Activated naive CD8-positive, alpha-beta T cell (primary cell): Measurements from ENCODE around the gene UQCR11.

Experiments used
- H3K27ac Mint-ChIP-seq: one replicate; pipeline ENCODE4 v1.8.0; 2021; ENCODE audit warnings: mixed read lengths
- H3K27me3 Mint-ChIP-seq: one replicate; pipeline ENCODE4 v1.8.0; 2021; ENCODE audit warnings: mixed read lengths
- H3K36me3 Mint-ChIP-seq: one replicate; pipeline ENCODE4 v1.8.0; 2021; ENCODE audit warnings: mixed read lengths
- H3K4me1 Mint-ChIP-seq: one replicate; pipeline ENCODE4 v1.8.0; 2021; ENCODE audit warnings: low read depth, mixed read lengths
- H3K4me3 Mint-ChIP-seq: one replicate; pipeline ENCODE4 v1.8.0; 2021; ENCODE audit warnings: mild to moderate bottlenecking, mixed read lengths
- H3K9me3 Mint-ChIP-seq: one replicate; pipeline ENCODE4 v1.8.0; 2021; ENCODE audit warnings: low read depth, mixed read lengths

UQCR11 gene

DNA sequence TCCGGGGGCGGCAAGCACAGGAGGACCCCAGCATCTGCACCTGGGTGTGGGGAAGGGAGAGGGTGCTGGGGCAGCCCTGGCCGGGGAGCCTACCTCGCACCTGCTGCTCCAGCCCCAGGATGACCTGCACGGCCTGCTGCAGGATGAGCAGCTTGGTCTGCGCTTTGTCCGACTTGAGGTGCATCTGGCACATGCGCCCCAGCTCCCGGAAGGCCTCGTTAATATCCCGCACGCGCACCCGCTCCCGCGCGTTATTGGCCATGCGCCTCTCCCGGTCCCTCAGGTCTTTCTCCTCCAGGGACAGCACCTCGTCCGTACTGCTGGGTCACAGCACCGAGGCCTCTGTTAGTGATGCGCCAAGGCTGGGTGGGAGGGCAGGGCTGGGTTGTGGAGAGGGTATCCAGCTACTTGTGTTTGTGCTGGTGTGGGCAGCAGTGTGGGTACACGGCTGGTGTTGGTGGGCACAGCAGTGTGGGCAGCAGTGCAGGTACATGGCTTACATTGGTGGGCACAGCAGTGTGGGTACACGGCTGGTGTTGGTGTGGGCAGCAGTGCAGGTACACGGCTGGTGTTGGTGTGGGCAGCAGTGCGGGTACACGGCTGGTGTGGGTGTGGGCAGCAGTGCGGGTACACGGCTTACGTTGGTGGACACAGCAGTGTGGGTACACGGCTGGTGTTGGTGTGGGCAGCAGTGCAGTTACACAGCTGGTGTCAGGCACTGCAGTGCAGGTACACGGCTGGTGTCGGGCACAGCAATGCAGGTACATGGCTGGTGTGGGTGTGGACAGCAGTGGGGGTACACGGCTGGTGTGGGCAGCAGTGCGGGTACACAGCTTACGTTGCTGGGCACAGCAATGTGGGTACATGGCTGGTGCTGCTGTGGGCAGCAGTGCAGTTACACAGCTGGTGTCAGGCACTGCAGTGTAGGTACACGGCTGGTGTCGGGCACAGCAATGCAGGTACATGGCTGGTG lies 7.1 kb upstream of the UQCR11 start:
- Mint-ChIP-seq H3K27me3 (no peaks in the 10 kb centered on the region), H3K9me3 (no peaks in the 10 kb centered on the region), H3K36me3 (peaks cover 3% of the 10 kb centered on the region), H3K4me3 (no peak overlapping the region), H3K4me1 (peaks cover 40% of the 10 kb centered on the region), H3K27ac (no peak overlapping the region)

DNA sequence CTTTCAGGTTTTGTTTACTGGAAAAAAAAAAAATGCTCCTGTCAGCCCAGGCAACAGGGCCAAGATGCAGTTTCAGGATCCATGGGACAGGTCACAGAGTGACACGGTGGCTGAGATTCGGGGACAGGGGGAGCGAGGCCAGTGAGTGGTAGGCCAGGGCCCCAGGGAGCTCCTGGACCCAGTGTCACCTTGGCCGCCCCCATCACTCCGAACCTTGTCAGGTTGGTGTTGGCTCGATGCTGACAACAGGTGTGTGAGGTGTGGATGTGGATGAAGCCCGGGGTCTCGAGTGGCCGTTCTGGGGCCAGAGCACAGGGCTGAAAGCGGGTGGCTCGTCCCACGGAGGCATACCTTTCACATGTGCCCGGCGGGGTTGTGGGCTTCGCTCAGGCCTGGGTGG lies 6.1 kb upstream of the UQCR11 start:
- H3K27ac Mint-ChIP-seq = no peak overlapping the region
- peaks cover 31% of the 10 kb centered on the region for H3K4me1 Mint-ChIP-seq
- H3K27me3 Mint-ChIP-seq = no peaks in the 10 kb centered on the region
- peaks cover 3% of the 10 kb centered on the region for H3K36me3 Mint-ChIP-seq
- no peaks in the 10 kb centered on the region for H3K9me3 Mint-ChIP-seq
- no peak overlapping the region for H3K4me3 Mint-ChIP-seq

DNA sequence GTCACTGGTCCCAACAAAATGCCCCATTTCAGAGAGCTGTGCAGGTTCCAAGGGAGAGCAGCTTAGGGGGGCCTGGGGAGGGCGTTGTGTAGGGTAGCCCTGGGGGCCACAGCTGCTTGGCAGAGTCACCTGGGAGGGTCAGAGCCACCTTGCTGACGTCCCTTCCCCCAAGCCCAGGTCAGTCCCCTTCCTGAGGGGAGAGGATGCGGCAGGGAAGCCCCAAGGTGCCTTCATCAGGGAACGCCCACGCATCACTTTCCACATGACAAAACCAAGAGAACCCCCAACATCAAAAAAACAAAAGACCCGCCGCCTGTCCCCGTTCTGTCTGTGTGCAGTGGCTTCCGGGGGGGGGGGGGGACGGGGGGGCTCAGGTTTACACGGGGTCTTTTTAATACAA lies 5.3 kb upstream of the UQCR11 start:
- H3K27ac Mint-ChIP-seq = no peak overlapping the region

DNA sequence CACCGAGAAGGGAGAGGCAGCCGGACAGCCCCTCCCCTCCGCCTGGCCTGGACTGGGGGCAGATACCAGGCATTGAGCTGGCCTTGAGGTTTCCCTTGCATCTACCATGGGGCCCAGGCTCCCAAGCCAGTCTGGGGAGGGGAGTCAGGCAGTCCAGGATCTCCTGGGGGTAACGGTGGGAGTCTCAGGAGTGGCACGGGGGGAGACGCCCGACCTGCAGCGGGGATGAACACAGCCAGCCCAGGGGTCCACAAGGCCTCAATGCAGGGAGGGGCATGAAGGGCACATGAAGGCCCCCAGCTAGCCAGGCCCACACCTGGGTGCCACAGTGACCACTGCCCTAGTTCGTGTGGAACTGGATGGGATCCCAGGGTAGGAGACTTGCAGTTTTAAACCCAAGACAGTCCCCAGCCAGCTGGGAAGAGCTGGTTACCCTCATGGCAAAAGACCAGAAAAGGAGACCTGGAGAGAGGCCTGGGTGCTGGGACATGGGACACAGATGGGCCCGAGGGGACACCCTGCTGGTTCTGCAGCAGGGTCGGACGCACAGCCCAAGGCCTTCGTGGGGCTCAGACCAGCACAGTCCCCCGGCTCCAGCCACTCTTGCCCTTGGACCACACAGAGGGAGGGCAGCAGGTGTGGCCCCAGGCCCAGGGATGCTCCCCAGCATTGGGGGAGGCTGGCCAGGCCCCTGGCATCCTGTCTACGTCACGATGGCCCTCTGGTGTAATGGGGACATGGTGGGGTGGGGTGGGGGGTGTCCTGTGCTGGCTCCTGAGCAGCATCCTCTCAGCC lies 4.6 kb upstream of the UQCR11 start:
- H3K4me1 Mint-ChIP-seq = peaks cover 36% of the 10 kb centered on the region

More for the DNA sequence above, 5.3 kb upstream of the UQCR11 start:
- H3K9me3 Mint-ChIP-seq = no peaks in the 10 kb centered on the region
- no peaks in the 10 kb centered on the region for H3K27me3 Mint-ChIP-seq
- no peak overlapping the region for H3K4me3 Mint-ChIP-seq
- peaks cover 35% of the 10 kb centered on the region for H3K4me1 Mint-ChIP-seq
- H3K36me3 Mint-ChIP-seq = no peaks in the 10 kb centered on the region

DNA sequence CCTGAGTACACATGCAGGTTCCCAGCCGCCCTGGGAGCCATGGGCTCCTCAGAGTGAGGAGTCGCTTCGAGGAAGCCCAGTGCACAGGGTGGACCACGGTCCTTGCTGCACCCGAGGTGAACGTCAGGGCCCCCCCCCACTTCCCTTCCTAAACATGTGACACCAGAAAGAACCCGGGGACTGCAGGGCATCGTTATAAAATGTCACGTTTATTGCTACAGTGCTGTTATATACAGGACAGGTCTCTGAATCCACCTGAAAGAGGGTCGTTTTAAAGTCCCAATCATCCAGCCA lies 3.8 kb upstream of the UQCR11 start:
- H3K27me3 Mint-ChIP-seq = no peaks in the 10 kb centered on the region
- no peak overlapping the region for H3K27ac Mint-ChIP-seq
- no peak overlapping the region for H3K4me3 Mint-ChIP-seq
- no peaks in the 10 kb centered on the region for H3K9me3 Mint-ChIP-seq
- no peaks in the 10 kb centered on the region for H3K36me3 Mint-ChIP-seq
- H3K4me1 Mint-ChIP-seq = peaks cover 41% of the 10 kb centered on the region

More for the DNA sequence above, 4.6 kb upstream of the UQCR11 start:
- no peaks in the 10 kb centered on the region for H3K36me3 Mint-ChIP-seq
- H3K4me3 Mint-ChIP-seq = peak overlapping the region; percentile 65
- no peaks in the 10 kb centered on the region for H3K9me3 Mint-ChIP-seq
- H3K27ac Mint-ChIP-seq = no peak overlapping the region
- no peaks in the 10 kb centered on the region for H3K27me3 Mint-ChIP-seq

DNA sequence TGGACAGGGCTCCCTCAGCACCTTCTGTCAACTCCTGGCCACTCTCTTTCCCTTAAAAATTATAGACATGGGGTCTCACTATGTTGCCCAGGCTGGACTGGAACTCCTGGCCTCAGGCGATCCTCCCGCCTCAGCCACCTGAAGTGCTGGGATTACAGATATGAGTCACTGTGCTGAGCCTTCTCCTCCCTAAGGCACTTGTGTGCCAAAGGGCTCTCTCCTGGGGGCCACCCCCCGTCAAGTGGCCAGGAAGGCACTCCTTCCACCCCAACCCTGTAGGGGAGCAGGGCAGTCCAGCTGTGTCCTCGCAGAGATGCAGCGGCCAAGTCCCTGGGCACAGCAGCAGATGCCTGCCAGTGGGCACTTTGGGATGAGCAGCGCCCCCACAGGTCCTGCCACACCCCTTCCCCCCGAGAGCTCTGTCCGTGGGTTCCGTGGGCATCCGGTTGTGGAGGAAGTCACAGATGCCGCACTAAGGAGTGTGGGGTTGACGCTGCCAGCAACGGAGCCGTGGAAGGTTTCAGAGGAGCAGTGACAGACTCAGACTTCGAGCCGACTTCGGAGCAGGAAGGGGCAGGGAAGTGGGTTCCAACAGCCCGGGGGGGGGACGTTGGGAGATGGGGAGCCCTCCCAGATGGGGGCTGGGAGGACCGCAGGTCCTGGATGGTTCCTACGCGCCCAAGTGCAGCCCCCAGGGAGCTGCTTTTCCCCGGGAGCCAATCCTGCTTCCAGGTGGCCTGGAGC lies 3.3 kb upstream of the UQCR11 start:
- peak overlapping the region; percentile 62 for H3K4me3 Mint-ChIP-seq
- no peak overlapping the region for H3K27ac Mint-ChIP-seq
- peaks cover 42% of the 10 kb centered on the region for H3K4me1 Mint-ChIP-seq
- no peaks in the 10 kb centered on the region for H3K9me3 Mint-ChIP-seq
- H3K36me3 Mint-ChIP-seq = no peaks in the 10 kb centered on the region
- no peaks in the 10 kb centered on the region for H3K27me3 Mint-ChIP-seq

DNA sequence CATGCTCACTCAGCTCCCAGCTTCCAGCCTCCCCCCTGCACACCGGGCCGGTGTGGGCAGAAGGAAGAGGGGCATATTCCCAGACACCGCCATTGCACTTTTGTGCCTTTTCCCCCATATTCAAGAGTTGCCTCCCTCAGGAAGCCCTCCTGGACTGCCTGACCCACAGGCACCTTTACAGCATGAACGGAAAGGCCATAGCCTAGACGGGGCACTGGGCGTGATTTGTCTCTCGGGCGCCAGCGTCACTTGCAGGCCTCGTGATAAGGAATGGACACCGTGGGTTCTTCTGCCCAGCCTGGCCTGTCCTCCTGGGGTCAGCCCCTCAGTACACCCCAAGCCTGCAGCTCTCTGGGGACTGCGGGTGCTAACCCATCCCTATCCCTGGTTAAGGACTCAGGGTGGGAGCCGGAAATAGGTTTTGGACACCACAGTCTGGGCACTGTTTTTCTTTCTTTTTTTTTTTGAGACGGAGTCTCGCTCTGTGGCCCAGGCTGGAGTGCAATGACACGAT lies 933 bp upstream of the UQCR11 start:
- H3K4me3 Mint-ChIP-seq = peak overlapping the region; percentile 98
- peaks cover 50% of the 10 kb centered on the region for H3K4me1 Mint-ChIP-seq
- H3K27me3 Mint-ChIP-seq = no peaks in the 10 kb centered on the region
- no peaks in the 10 kb centered on the region for H3K36me3 Mint-ChIP-seq
- H3K27ac Mint-ChIP-seq = peak overlapping the region; percentile 100
- no peaks in the 10 kb centered on the region for H3K9me3 Mint-ChIP-seq

DNA sequence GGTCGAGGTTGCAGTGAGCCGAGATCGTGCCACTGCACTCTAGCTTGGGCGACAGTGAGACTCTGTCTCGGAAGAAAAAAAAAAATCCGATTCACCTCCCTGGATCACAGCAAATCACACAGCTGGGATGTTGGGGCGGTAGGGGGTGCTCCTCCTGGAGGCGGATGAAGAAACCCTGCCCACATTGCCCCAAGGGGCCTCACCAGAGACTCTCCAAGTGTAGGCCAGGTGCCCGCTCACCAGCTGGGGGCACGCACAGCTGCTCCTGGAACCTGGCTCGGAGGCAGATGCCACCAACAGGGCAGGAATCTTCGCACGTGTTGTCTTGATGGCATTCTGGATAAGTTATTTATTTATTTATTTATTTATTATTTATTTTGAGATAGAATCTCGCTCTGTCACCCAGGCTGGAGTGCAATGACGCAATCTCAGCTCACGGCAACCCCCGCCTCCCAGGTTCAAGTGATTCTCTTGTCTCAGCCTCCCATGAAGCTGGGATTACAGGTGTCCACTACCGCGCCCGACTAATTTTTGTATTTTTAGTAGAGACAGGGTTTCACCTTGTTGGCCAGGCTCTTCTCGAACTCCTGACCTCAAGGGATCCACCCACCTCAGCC lies 3.1 kb downstream of the UQCR11 start:
- Mint-ChIP-seq H3K9me3 (no peaks in the 10 kb centered on the region), H3K4me3 (peak overlapping the region; percentile 44), H3K27ac (no peak overlapping the region), H3K27me3 (no peaks in the 10 kb centered on the region), H3K4me1 (peaks cover 25% of the 10 kb centered on the region), H3K36me3 (no peaks in the 10 kb centered on the region)

DNA sequence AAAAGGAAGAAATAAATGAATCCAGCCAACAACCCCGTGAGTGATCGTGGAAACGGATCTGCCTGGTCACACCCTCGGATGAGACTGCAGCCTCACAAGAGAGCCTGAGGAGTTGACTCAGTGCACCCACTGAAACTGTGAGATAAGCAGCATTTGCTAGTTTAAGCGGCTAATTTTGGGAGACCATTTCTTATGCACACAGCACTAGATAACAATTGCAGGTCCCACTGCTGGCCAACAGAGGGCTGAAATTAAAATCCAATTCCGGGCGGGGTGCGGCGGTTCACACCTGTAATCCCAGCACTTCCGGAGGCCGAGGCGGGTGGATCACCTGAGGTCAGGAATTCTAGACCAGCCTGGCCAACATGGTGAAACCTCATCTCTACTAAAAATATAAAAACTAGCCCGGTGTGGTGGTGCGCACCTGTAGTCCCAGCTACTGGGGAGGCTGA lies 3.6 kb downstream of the UQCR11 start:
- Mint-ChIP-seq H3K27ac (no peak overlapping the region), H3K9me3 (no peaks in the 10 kb centered on the region), H3K4me1 (peaks cover 24% of the 10 kb centered on the region), H3K27me3 (no peaks in the 10 kb centered on the region), H3K4me3 (peak overlapping the region; percentile 44), H3K36me3 (no peaks in the 10 kb centered on the region)

DNA sequence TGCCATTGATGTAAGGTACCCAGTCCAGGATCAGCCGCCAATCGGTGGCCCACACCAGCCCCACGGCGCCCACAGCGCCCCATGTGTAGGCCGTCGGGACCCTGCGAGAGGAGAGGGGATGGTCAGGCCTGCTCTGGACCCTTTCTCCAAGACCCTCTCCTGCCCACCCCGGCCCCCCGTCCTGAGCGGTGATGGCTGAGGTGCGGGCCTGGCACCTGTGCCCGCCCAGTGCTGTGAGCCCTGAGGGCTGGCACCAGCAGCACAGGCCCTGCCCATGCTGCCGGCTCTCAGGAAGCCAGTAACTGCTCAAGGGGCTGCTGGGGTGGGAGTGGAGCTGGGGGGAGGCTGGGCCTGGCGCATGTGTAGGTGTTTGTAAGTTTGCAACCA lies 5.8 kb downstream of the UQCR11 start:
- Mint-ChIP-seq H3K36me3 (no peaks in the 10 kb centered on the region), H3K4me3 (no peak overlapping the region), H3K27me3 (no peaks in the 10 kb centered on the region), H3K9me3 (no peaks in the 10 kb centered on the region), H3K4me1 (peaks cover 16% of the 10 kb centered on the region), H3K27ac (no peak overlapping the region)

DNA sequence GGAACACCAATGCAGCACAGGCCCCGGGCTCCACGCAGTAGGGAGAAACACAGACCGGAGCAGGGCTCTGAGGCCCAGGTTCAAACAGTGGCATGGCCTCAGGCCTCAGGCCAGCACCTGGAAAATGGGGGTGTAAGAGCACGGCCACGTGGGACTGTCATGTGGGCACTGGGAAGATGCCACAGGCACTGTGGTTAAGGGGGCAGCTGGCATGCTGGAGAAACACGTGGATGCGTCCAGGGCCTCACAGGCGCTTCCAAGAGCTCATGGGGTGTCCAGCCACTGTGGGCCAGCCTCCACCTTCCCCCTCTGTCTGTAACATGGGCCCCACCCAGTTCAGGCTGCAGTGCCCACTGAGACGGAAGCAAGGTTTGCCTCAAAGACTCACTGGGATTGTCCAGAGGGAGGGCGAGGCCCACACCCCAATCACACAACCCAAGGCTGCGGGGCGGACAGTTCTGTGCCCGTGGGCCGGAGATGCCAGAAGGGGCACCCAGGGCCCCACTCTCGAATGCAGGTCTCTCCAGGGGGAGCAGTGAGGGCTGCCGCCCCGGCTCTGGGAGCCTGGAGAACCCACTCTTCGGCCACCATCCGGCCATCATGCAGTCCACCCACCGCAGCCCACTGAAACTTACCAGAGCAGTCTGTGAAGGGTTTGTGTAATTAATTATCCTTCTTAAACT lies 6.3 kb downstream of the UQCR11 start:
- Mint-ChIP-seq H3K4me1 (peaks cover 11% of the 10 kb centered on the region), H3K27ac (no peak overlapping the region), H3K9me3 (no peaks in the 10 kb centered on the region), H3K4me3 (no peak overlapping the region), H3K36me3 (no peaks in the 10 kb centered on the region), H3K27me3 (no peaks in the 10 kb centered on the region)

DNA sequence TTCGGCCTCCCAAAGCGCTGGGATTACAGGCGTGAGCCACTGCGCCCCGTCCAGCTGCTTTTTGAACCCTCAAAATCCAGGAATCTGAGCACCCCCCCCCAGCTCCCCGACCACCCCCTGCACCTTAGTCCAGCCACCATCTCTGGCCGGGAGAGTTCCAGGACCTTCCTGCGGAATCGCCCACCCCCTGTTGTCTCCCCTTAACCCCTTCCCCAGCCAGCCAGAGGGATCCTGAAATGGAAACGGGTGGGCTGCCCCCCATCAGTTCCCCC lies 11.8 kb downstream of the UQCR11 start:
- Mint-ChIP-seq H3K9me3 (no peaks in the 10 kb centered on the region), H3K36me3 (peaks cover 3% of the 10 kb centered on the region), H3K4me3 (peak overlapping the region; percentile 89), H3K27me3 (no peaks in the 10 kb centered on the region), H3K27ac (no peak overlapping the region), H3K4me1 (peaks cover 17% of the 10 kb centered on the region)

DNA sequence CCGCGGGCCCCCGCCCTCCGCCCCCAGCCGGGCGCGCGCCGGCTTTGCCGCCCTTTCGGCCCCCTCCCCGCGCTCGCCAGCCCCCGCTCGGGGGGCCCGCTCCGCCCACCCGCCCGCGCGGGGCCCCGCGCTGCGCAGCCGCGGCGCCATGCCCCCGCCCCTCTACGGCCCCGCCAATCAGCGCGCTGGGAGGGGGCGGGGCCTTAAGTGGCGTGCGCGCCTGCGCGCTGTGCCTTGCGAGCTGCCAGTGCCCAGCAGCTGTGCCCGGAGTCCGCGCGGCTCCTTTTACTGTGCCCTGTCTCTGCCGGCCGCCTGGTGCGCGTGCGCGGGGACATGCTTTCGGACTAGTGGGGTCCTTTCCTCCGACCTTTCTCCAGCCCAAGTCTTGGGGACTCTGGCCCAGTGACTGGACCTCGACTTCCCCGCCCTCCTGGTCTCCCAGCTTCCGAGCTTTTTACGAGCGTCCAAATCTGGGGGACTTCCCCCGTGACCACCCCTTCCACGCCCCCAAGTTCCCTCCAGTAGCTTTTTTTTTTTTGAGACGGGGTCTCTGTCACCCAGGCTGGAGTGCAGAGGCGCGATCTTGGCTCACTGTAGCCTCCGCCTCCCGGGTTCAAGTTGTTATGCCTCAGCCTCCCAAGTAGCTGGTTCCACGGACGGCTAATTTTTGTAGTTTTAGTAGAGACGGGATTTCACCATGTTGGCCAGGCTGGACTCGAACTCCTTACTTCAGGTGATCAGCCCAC lies 12.3 kb downstream of the UQCR11 start, which contains the start of gene MBD3:
Gene MBD3, minus strand, starts transcription at position 111 of the 746 bp plus-strand sequence. CDS start 234 bp downstream, outside the sequence.
- H3K4me3 Mint-ChIP-seq = peak within 1 kb of the TSS; percentile 96
- no peaks in the 10 kb centered on the region for H3K27me3 Mint-ChIP-seq
- no peaks in the 10 kb centered on the region for H3K9me3 Mint-ChIP-seq
- peaks cover 3% of the 10 kb centered on the region for H3K36me3 Mint-ChIP-seq
- H3K27ac Mint-ChIP-seq = peak within 1 kb of the TSS; percentile 93
- peaks cover 17% of the 10 kb centered on the region for H3K4me1 Mint-ChIP-seq
